DND-41 (cell line): Measurements from ENCODE around the gene THOC1.

Source experiments
- EZH2 ChIP-seq: IDR thresholded peaks from 3 replicates; pipeline ENCODE4 v1.6.1; 2012; ENCODE audit warnings: borderline replicate concordance, low read depth, mild to moderate bottlenecking, moderate library complexity, low read length, inconsistent platforms; ENCODE audit not compliant: severe bottlenecking
- TF ChIP-seq, protein P1 (sequence below): IDR thresholded peaks from 2 replicates; pipeline ENCODE4 v1.5.1; 2012; ENCODE audit warnings: borderline replicate concordance, low read length, moderate library complexity, mild to moderate bottlenecking; ENCODE audit not compliant: poor library complexity, severe bottlenecking; ENCODE audit errors: extremely low read depth

DNA sequence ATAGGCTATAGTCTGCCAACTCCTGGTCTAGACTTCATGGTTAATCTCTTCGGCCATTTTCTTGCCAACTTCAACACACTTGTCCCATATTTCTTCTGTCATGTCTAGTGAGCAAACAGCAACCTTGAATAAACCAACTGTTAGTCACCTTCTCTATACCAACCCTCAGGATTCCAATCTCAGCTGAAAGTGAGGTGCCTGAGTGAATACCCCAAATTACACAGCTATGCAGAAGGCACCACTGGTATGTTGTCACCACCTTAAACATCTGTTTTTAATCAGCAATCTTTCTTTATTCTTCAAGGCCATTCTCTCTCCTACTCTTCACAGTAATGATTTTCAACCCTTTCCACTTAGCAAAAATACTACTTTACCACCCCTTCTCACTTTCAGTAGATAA lies 39.3 kb downstream of the THOC1 start:
- TF ChIP-seq, protein P1, sequence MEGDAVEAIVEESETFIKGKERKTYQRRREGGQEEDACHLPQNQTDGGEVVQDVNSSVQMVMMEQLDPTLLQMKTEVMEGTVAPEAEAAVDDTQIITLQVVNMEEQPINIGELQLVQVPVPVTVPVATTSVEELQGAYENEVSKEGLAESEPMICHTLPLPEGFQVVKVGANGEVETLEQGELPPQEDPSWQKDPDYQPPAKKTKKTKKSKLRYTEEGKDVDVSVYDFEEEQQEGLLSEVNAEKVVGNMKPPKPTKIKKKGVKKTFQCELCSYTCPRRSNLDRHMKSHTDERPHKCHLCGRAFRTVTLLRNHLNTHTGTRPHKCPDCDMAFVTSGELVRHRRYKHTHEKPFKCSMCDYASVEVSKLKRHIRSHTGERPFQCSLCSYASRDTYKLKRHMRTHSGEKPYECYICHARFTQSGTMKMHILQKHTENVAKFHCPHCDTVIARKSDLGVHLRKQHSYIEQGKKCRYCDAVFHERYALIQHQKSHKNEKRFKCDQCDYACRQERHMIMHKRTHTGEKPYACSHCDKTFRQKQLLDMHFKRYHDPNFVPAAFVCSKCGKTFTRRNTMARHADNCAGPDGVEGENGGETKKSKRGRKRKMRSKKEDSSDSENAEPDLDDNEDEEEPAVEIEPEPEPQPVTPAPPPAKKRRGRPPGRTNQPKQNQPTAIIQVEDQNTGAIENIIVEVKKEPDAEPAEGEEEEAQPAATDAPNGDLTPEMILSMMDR: no peak
- no peak for TF ChIP-seq EZH2
